ENCODE results near the gene OSBPL3.

- TF ChIP-seq POLR2AphosphoS5 (IDR thresholded peaks at IDR 0.05) (no peak), CTCF (IDR thresholded peaks at IDR 0.05 in 8 of 11, conservative IDR thresholded peaks at IDR 0.05 in 3 of 11) (no peak)
Observed at GRCh38 chr7:24769851-24770250, 210.1 kb downstream of the OSBPL3 start.
